Stimulated activated CD8-positive, alpha-beta memory T cell treated with anti-CD3 and anti-CD28 coated beads, Interleukin-7, amount 100 ng/mL, for 48 hours (primary cell): ENCODE results near the gene ZNF90.
"Not testable (repeated sequence)": the region's sequence is repeated elsewhere in the genome, so short reads cannot be mapped to it uniquely, and the experiment has no call there.

Source experiments
- DNase-seq, 2 donors: peaks; one replicate each; pipeline ENCODE4 v3.0.0-alpha.2; 2020; ENCODE audit warnings: low read depth in 1 of 2; ENCODE audit errors: extremely low read depth in 1 of 2

ZNF90 gene

DNA sequence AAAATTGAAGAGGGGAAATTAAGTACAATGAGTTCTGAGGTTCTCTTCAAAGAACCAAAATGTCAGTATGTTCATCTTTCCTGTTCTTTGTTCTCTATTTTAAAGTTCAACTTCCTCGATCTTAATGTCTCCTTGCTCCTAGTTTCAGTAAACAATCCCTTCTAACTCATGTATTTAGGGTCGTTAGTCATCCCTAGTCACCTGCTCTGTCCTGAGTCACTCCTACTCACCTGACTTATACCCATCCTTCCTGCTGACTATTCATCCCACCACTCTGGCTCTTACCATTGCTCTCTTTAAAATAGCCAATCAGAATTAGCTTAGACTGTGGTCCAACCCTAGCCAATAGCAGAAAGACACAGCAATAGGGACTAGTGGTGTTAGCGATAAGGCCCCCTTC is 24.3 kb downstream of the ZNF90 start:
- DNase-seq, result no peak

DNA sequence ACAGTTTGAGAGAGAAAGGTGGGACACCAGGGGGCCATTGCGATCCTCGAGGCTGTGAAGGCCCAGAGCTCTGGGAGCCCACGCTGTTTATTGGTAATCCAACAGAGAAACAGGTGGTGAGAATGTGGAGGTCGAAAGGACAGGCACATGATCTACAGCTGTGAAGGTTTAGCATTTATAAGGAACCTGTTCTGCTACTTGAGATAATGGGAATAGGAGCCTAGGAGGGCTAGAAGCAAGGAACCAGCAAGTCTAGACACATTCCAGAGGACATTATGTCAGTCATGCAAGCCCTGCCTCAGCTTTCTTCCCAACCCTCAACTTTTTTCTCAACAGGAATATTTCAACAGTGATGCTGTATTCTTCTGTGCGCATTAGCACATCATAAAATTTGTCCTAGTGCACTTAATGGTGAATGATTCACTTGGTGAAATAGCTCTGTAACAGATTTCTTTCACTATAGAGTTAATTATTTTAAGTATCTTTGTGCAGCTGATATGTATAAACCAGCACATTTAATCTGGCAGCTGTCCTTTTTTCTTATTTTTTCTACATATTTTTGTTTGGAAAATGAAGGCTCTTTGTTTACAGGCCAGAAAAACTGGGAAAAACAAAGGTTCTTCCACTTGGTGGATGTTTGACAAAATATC is 25.4 kb downstream of the ZNF90 start:
- DNase-seq, result no peak

DNA sequence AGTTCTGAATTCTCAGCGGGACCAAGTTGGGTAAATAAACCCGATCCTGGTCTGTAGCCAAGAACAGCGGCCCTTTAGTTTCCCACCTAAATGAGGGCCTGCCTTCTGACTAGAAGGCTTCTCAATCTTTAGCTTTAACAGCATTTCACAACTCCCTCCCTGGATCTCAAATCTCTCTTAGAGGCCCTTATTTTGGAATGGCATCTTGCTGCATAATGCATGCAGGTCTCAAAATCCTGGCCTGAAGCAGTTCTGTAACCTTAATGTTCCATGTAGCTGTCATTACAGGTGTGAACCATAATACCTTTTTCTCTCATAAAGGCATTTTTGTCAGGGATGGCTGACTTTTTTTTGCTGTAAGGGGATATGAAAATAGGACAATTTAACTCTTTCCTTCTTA is 29.5 kb downstream of the ZNF90 start:
- DNase-seq, result no peak

DNA sequence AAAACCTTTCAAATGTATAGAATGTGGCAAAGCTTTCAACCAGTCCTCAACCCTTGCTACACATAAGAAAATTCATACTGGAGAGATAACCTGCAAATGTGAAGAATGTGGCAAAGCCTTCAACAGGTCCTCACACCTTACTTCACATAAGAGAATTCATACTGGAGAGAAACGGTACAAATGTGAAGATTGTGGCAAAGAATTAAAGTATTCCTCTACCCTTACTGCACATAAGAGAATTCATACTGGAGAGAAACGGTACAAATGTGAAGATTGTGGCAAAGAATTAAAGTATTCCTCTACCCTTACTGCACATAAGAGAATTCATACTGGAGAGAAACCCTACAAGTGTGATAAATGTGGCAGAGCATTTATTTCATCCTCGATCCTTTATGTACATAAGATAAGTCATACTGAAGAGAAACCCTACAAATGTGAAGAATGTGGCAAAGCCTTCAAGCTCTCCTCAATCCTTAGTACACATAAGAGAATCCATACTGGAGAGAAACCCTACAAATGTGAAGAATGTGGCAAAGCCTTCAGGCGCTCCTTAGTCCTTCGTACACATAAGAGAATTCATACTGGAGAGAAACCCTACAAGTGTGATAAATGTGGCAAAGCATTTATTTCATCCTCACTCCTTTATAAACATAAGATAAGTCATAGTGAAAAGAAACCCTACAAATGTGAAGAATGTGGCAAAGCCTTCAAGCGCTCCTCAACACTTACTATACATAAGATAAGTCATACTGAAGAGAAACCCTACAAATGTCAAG is 40.5 kb downstream of the ZNF90 start:
- not testable (repeated sequence) for DNase-seq

DNA sequence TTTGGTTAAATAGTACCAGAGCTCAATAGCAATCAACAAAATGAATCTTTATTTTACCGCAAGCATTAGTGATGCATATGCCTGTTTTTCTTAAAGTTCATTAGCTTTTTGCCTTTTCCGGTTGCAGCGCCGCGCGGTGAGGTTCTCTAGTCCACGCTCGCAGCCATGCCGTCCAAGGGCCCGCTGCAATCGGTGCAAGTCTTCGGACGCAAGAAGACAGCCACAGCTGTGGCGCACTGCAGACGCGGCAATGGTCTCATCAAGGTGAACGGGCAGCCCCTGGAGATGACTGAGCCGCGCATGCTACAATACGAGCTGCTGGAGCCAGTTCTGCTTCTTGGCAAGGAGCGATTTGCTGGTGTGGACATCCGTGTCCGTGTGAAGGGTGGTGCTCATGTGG is 47.1 kb downstream of the ZNF90 start:
- no peak for DNase-seq

DNA sequence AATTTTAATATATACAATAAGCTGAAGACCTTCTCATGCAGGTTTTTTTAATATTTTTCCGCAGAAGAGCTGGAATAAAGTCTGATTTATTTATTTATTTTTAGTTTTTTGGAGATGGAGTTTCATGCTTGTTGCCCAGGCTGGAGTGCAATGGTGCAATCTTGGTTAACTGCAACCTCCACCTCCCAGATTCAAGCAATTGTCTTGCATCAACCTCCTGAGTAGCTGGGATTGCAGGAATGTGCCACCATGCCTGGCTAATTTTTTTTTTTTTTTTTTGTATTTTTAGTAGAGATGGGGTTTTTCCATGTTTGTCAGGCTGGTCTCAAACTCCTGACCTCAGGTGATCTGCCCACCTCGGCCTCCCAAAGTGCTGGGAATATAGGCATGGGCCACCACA is 55.1 kb downstream of the ZNF90 start:
- DNase-seq, result not testable (repeated sequence)

DNA sequence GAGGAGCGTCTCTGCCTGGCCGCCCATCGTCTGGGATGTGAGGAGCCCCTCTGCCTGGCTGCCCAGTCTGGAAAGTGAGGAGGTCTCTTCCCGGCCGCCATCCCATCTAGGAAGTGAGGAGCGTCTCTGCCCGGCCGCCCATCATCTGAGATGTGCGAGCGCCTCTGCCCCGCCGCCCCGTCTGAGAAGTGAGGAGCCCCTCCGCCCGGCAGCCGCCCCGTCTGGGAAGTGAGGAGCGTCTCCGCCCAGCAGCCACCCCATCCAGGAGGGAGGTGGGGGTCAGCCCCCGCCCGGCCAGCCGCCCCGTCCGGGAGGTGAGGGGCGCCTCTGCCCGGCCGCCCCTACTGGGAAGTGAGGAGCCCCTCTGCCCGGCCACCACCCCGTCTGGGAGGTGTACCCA is 59.9 kb downstream of the ZNF90 start:
- DNase-seq, result not testable (repeated sequence)

DNA sequence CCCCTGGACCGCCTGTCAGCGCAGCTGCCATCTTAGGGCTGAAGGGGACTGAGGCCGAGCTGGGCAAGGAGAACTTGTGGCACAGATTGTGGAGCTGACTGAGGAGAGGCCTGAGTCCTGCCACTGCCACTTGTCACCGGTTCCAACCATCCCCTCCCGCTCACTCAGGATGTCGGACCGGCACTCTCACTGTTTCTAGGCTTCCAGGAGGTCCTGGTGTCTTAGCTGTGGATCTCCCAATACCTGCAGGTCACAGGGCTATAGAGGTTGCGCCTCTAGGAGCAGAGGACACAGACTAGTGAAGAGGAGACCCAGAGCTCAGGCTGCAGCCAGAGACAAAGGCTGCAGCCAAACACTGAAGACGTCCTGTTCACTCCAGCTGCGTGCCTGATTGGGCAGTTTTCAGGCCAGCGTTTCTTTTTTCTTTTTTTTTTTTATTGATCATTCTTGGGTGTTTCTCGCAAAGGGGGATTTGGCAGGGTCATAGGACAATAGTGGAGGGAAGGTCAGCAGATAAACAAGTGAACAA is 73.9 kb downstream of the ZNF90 start:
- DNase-seq, result no peak

DNA sequence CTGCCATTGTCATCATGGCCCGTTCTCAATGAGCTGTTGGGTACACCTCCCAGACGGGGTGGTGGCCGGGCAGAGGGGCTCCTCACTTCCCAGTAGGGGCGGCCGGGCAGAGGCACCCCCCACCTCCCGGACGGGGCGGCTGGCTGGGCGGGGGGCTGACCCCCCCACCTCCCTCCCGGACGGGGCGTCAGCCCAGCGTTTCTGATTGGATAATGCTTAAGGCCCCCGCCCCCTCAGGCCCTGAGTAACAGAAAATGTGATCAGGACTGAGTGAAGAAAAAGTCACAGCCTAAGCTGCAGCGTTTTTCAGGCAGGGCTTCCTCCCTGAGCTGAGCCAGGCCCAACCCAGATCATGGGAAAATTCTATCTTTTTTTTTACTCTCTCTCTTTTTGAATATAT is 74.7 kb downstream of the ZNF90 start:
- DNase-seq, result not testable (repeated sequence)

DNA sequence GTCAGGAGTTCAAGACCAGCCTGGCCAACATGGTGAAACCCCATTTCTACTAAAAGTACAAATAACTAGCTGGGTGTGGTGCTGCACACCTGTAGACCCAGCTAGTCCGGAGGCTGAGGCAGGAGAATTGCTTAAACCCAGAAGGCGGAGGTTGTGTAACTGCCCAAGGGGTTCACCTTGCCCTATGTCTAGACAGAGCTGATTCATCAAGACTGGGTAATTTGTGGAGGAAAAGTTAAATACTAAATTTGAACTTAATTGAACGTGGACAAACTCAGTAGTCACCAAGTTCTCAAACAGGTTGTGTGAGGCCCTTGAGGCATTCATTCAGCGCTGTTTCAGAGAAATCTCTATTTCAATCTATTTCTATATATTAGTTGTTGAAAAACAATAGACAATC is 75.5 kb downstream of the ZNF90 start:
- no peak for DNase-seq

DNA sequence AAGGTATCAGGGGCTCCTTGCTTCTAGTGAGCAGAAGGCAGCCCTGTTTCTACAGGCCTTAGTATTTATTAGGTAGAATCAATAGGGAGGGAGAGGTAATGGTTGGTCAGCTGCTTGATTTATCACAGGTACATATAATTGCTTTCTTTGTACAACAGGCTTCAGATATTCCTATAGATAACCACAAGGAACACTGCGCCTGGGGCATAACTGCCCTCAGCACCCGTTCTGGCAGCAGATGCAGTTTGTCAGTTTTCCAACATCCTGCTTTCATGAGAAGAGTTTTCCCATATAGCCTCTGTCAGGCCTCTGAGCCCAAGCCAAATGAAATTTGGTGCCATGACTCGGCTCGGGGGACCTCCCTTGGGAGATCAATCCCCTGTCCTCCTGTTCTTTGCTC is 76.8 kb downstream of the ZNF90 start:
- no peak for DNase-seq

DNA sequence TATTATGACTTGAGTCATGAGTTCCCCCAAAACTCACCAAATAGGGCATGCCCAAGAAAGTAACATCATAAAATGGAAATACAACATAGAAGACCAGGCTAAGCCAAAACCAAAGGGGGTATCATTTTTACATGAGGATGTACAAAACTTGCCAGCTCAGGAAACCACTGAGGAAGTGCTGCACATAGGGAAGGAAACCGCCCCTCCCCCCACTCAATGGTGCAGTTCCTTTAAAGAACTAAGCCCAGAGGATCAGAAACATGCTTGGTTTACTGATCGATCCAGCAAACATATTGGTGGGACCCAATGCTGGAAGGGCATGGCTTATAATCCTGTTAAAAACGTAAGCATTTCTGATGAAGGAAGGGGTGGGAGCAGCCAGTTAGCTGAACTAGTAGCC is 85.0 kb downstream of the ZNF90 start:
- no peak for DNase-seq

DNA sequence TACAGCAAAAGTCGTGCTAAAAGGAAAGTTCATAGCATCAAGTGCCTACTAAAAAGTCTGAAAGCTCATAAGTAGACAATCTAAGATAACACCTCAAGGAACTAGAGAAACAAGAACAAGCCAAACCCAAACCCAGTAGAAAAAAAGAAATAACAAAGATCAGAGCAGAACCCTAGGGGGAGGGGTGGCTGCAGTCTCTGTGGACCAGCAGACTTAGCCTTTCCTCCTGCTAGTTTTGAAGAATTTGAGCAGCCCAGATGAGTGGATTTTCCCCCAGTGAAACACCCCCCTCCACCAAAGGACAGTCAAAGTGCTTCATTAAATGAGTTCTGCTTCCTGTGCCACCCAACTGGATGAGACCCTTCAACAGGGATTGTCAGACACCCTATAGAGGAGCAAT is 86.7 kb downstream of the ZNF90 start:
- DNase-seq, result no peak

DNA sequence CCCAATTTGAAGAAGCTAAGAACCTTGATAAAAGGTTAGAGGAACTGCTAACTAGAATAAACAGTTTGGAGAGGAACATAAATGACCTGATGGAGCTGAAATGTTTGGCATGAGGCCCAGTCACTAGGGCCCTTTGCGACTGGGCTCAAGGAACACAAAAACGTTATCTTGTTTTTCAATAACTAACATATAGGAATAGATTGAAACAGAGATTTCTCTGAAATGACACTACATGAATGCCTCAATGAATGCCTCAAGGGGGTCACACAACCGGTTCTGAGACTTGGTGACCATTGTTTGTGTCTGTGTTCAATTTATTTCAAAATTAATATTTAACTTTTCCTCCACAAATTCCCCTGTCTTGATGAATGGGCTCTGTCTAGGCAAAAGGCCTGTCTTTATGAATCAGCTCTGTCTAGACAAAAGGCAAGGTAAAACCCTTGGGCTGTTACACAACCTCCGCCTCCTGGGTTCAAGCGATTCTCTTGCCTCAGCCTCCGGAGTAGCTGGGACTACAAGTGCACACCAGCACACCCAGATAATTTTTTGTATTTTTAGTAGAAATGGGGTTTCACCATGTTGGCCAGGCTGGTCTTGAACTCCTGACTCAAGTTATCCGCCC is 88.3 kb downstream of the ZNF90 start:
- DNase-seq, result no peak

DNA sequence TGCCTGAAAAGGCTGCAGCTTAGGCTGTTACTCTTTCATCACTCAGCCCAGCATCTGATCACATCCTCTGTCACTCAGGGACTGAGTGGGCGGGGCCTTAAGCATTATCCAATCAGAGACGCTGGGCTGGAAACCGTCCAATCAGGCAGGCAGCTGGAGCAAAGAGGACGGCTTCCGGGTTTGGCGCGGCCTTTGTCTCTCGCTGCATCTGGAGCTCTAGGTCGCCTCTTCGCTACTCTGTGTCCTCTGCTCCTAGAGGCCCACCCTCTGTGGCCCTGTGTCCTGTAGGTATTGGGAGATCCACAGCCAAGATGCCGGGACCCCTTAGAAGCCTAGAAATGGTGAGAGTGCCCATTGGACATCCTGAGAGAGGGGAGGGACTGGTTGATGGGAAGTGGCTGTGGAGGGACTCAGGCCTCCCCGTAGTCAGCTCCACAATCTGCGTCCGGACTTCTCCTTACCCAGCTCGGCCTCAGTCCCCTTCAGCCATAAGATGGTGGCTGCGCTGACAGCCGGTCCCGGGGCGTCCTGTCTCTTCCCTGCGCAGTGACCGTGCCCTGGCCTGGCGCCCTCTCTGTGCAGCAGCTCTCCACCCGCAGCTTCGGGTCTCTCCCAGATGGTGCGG is 89.3 kb downstream of the ZNF90 start, which contains the start of gene ZNF486:
TSS of gene ZNF486 (plus strand) at position 195 of the 625 bp plus-strand sequence. CDS start at position 312, 117 bp downstream.
- DNase-seq, result peak; percentile 73 to 92

DNA sequence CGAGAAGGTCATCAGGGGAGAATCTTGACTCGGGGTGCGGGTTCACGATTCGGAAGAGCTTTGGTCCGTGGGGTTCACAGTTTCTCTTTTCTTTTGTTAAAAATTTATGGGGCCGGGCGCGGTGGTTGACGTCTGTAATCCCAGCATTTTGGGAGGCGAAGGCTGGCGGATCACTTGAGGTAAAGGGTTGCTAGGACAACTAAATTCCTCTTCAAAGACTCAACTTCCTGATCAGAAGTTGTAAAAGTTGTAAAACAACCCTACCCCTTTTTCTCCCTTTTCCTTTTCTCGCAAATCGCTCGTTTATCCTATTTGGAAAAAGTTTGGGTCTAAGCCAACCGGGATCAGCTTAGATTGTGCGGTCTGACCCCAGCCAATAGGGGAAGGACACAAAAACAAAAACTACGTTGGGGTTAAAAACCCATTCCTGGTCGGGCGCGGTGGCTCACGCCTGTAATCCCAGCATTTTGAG is 89.9 kb downstream of the ZNF90 start:
- no peak for DNase-seq
